ENCODE results near the gene TTF2.

The TTF2 gene

GRCh38 chr1:117116090-117116783, 56.1 kb downstream of the TTF2 start:
- TF ChIP-seq CTCF (IDR thresholded peaks at IDR 0.05): no peak

GRCh38 chr1:117116784-117117130, 56.6 kb downstream of the TTF2 start:
- TF ChIP-seq CTCF (IDR thresholded peaks at IDR 0.05): no peak

- no peak for TF ChIP-seq CTCF (IDR thresholded peaks at IDR 0.05)
These were observed 57.6 kb downstream of the TTF2 start for GRCh38 chr1:117117697-117118096.

- no peak for TF ChIP-seq CTCF (IDR thresholded peaks at IDR 0.05)
These were observed 58.0 kb downstream of the TTF2 start for GRCh38 chr1:117118137-117118536.

GRCh38 chr1:117120774-117121588, 60.9 kb downstream of the TTF2 start:
- no peak for TF ChIP-seq CTCF (IDR thresholded peaks at IDR 0.05)

GRCh38 chr1:117121589-117122329, 61.6 kb downstream of the TTF2 start, which contains the start of gene TRIM45:
TSS of gene TRIM45 (minus strand) at chr1:117121749. CDS start at chr1:117121201, 548 bp downstream.
- peak; percentile 79 for TF ChIP-seq CTCF (IDR thresholded peaks at IDR 0.05)

GRCh38 chr1:117122330-117123025, 62.4 kb downstream of the TTF2 start:
- TF ChIP-seq CTCF (IDR thresholded peaks at IDR 0.05): peak; percentile 4; the same call in 1 of the 2 replicates

All from LNCAP (cell line).